Smooth muscle cell (in vitro differentiated cells): Measurements from ENCODE around the gene CACNA1A. TPM values are rescaled to one million over a fixed set of nuclear protein-coding genes. Genes with fewer than 3 reads are reported as not detected.

Experiments used
- DNase-seq: peaks from one replicate; lab custom pipeline; 2025; ENCODE audit not compliant: unreplicated experiment; lab: John Stamatoyannopoulos, UW
- H2AFZ ChIP-seq: fragments of 200-600 bp; sonication (generic); 2 replicates; pipeline ENCODE4 v1.6.0; 2016; ENCODE audit warnings: antibody characterized with exemption, low read depth, mild to moderate bottlenecking
- H3F3A ChIP-seq: fragments of 200-600 bp; sonication (generic); 2 replicates; pipeline ENCODE4 v1.6.0; 2017; ENCODE audit warnings: antibody characterized with exemption, low read depth
- H3K27ac ChIP-seq: fragments of 200-600 bp; sonication (generic); 2 replicates; pipeline ENCODE4 v1.5.1; 2016; ENCODE audit warnings: low read depth, mild to moderate bottlenecking
- H3K27me3 ChIP-seq: fragments of 200-600 bp; sonication (generic); 2 replicates; pipeline ENCODE4 v1.6.1; 2016; ENCODE audit warnings: low read depth, mild to moderate bottlenecking
- H3K36me3 ChIP-seq: fragments of 200-600 bp; sonication (generic); 2 replicates; pipeline ENCODE4 v1.5.1; 2016; ENCODE audit warnings: low read depth
- H3K4me1 ChIP-seq: fragments of 200-600 bp; sonication (generic); 2 replicates; pipeline ENCODE4 v1.5.1; 2016; ENCODE audit warnings: low read depth
- H3K4me2 ChIP-seq: fragments of 200-600 bp; sonication (generic); 2 replicates; pipeline ENCODE4 v1.6.0; 2016; ENCODE audit warnings: mild to moderate bottlenecking
- H3K4me3 ChIP-seq: fragments of 200-600 bp; sonication (generic); 2 replicates; pipeline ENCODE4 v1.5.1; 2016; ENCODE audit warnings: mild to moderate bottlenecking
- H3K79me2 ChIP-seq: fragments of 200-600 bp; sonication (generic); 2 replicates; pipeline ENCODE4 v1.6.0; 2016; ENCODE audit warnings: low read depth, mild to moderate bottlenecking
- H3K9ac ChIP-seq: fragments of 200-600 bp; sonication (generic); 2 replicates; pipeline ENCODE4 v1.6.0; 2016; ENCODE audit warnings: low read depth
- H3K9me3 ChIP-seq: fragments of 200-600 bp; sonication (generic); replicated peaks from 2 replicates; pipeline ENCODE4 v1.5.1; 2016; ENCODE audit warnings: low read depth
- H4K20me1 ChIP-seq: fragments of 200-600 bp; sonication (generic); 2 replicates; pipeline ENCODE4 v1.6.0; 2016; ENCODE audit warnings: low read depth
- CTCF ChIP-seq: fragments of 200-600 bp; sonication (generic); IDR thresholded peaks from 2 replicates; pipeline ENCODE4 v1.5.1; 2017; ENCODE audit warnings: borderline replicate concordance, mild to moderate bottlenecking, antibody characterized with exemption; ENCODE audit not compliant: insufficient read depth, poor library complexity, severe bottlenecking
- WGBS: methylation state at CpG from one replicate; pipeline ENCODE4 v1.1.7; 2016; ENCODE audit warnings: low lambda C conversion rate; 5-methylcytosine and 5-hydroxymethylcytosine counted together
- polyA plus RNA-seq: library from polyadenylated mRNA; unstranded; fragments of >200 nt; fragmentation: Nextera tagmentation; extraction: Ambion mirVana; gene quantifications from 2 replicates; pipeline ENCODE4 v1.2.1, GENCODE V29; 2016
- total RNA-seq: library from RNA; depleted of rRNA; stranded (reverse); fragments of >200 nt; gene quantifications from 2 replicates; pipeline ENCODE4 v1.2.3, GENCODE V29; 2014

CACNA1A gene
- total and polyA plus RNA-seq, 2 experiments from 2014 or later = 1.3 to 3.0 TPM

GRCh38 chr19:13228561-13228960, 277.7 kb downstream of the CACNA1A start:
- Histone ChIP-seq H3K36me3 (no peaks in the 10 kb centered on the region), H3K27ac (no peak overlapping the region), H3K4me3 (no peak overlapping the region), H3K27me3 (no peaks in the 10 kb centered on the region), H3K4me2 (no peak overlapping the region), H3K9me3 (no peaks in the 10 kb centered on the region), H3K79me2 (no peaks in the 10 kb centered on the region), H3K9ac (no peak overlapping the region), H3F3A (no peaks in the 10 kb centered on the region), H3K4me1 (no peaks in the 10 kb centered on the region), H4K20me1 (no peaks in the 10 kb centered on the region), H2AFZ (no peak overlapping the region)
- no peak for TF ChIP-seq CTCF
- DNase-seq = no peak
- WGBS = 94% methylated on average over 7 of the region's 7 CpGs

GRCh38 chr19:13226983-13227382, 279.3 kb downstream of the CACNA1A start:
- H3K9ac ChIP-seq = no peak overlapping the region
- no peak overlapping the region for H3K4me2 ChIP-seq
- no peak overlapping the region for H2AFZ ChIP-seq
- no peaks in the 10 kb centered on the region for H3K79me2 ChIP-seq
- H3K9me3 ChIP-seq = no peaks in the 10 kb centered on the region
- DNase-seq = no peak
- WGBS = 90% methylated on average over 14 of the region's 14 CpGs
- TF ChIP-seq CTCF = no peak
- no peaks in the 10 kb centered on the region for H3F3A ChIP-seq
- H3K27me3 ChIP-seq = no peaks in the 10 kb centered on the region
- no peak overlapping the region for H3K4me3 ChIP-seq
- H4K20me1 ChIP-seq = no peaks in the 10 kb centered on the region
- no peak overlapping the region for H3K27ac ChIP-seq
- H3K36me3 ChIP-seq = no peaks in the 10 kb centered on the region
- H3K4me1 ChIP-seq = no peaks in the 10 kb centered on the region

- Histone ChIP-seq H3K36me3 (no peaks in the 10 kb centered on the region), H3K4me2 (no peak overlapping the region), H3K4me3 (no peak overlapping the region), H3F3A (no peaks in the 10 kb centered on the region), H3K27ac (no peak overlapping the region), H4K20me1 (no peaks in the 10 kb centered on the region), H3K9ac (no peak overlapping the region), H3K79me2 (no peaks in the 10 kb centered on the region), H3K9me3 (no peaks in the 10 kb centered on the region), H3K27me3 (no peaks in the 10 kb centered on the region), H2AFZ (no peak overlapping the region), H3K4me1 (no peaks in the 10 kb centered on the region)
- TF ChIP-seq CTCF = no peak
- WGBS = 83% methylated on average over 16 of the region's 26 CpGs
- DNase-seq = no peak
Observed at GRCh38 chr19:13225973-13226865, 280.1 kb downstream of the CACNA1A start.

- Histone ChIP-seq H3K36me3 (no peaks in the 10 kb centered on the region), H3K4me3 (no peak overlapping the region), H3F3A (no peaks in the 10 kb centered on the region), H3K27ac (no peak overlapping the region), H3K9ac (no peak overlapping the region), H4K20me1 (no peaks in the 10 kb centered on the region), H3K4me2 (no peak overlapping the region), H3K9me3 (no peaks in the 10 kb centered on the region), H3K4me1 (no peaks in the 10 kb centered on the region), H2AFZ (no peak overlapping the region), H3K27me3 (no peaks in the 10 kb centered on the region), H3K79me2 (no peaks in the 10 kb centered on the region)
- TF ChIP-seq CTCF = no peak
- no peak for DNase-seq
- 73% methylated on average over 9 of the region's 9 CpGs for WGBS
Observed at GRCh38 chr19:13225085-13225484, 281.2 kb downstream of the CACNA1A start.
